HK-2 (cell line): ENCODE data around the gene LRRC26.

ENCODE experiments used
- DNase-seq: peaks from one replicate; pipeline ENCODE4 v3.0.0-alpha.2; 2018; ENCODE audit not compliant: unreplicated experiment

LRRC26 gene

GRCh38 chr9:137199411-137200121 lies 29.7 kb upstream of the LRRC26 start:
- DNase-seq, result peak; percentile 47

- DNase-seq, result no peak
Observed at GRCh38 chr9:137198902-137199283, 29.0 kb upstream of the LRRC26 start.

DNA sequence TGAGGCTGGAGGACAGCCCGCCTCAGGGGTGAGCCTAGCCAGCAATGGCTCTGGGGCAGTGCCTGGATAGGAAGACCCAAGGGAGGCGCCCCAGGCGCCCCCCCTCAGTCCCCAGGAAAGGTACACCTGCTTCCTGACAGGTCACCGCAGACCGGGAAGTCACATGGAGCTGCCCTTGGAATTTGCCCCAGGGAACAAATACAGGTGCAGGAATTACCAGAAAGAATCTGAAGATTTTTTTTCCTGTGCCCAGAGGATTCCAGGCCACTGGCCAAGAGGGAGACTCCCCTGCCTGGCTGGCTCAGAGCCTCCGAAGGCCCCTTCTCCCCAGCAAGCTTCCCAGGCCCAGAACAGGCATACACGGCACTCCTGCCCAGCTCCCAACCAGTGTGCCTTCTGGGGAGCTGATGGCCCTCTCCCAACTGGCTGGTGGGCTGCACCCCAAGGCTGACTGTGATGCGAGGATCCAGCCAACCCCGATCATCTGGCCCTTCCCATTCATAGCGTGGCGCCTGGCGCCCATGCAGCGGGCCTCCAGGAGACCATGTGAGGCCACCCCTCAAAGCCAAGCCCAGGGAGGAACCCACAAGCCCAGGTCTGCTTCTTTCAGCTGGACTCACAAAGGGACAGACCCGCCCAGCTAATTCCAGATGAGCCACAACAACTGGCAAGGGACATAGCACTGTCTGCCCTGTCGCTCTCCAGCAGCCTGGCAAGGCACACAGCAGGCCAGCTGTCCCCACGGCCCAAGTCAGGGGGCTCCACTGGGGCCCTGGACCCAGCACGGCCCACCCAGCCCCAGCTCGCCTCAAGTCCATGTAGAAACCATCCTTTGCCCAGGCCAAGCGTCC lies 28.4 kb upstream of the LRRC26 start:
- no peak for DNase-seq

DNA sequence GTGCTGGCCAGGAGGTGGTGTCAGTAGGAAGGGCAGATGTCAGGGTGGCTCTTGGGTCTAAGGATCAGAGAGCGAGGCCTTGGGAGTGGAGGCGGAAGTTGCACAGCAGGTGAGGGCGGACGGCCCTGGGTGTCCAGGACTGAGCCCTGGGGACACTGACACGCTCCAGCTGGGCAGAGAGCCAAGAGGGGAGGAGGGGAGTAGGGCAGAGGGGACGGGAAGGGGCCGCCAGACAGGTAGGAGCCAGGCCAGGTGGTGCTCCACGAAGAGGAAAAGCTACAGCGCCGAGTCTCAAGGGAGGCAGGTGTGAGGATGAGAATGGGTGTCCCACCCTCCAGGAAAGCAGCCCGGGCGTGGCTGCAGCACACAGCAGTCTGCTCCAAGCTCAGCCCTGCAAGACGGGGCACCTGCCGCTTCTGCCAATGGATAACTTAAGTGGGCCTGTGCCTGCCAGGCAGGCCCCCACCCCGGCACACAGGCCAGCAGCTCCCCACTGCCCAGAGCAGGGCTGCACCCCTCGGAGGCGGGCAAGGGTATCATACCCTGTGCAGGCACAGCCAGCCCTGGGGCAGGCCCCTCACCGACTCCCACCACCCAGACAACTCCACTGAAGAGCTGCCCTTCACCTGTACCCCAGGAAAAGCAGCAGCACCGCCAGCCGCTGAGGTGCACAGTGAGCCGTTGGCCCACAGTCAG lies 25.8 kb upstream of the LRRC26 start:
- DNase-seq, result no peak

DNA sequence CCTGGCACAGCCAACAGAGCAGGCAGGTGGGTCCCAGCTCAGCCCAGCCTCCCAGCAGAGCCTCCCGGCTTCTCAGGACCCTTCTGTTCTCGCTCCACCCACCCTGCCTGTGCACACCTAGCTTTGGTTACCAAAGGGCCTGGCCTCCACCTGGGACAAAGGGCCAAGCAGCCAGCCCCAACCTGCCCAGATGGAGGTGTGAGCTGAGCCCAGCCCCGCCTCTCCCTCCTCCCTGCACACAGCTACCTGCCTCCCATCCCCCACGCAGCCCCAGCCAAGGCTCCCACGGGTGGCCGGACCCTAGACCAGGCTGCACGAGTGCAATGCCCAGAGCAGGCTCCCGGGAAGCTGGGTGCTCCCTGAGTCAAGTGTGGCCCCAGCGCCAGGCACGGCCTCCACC lies 25.1 kb upstream of the LRRC26 start:
- DNase-seq, result no peak

GRCh38 chr9:137194388-137194787 lies 24.5 kb upstream of the LRRC26 start:
- DNase-seq, result peak; percentile 40

GRCh38 chr9:137193771-137194170 lies 23.9 kb upstream of the LRRC26 start:
- no peak for DNase-seq

DNA sequence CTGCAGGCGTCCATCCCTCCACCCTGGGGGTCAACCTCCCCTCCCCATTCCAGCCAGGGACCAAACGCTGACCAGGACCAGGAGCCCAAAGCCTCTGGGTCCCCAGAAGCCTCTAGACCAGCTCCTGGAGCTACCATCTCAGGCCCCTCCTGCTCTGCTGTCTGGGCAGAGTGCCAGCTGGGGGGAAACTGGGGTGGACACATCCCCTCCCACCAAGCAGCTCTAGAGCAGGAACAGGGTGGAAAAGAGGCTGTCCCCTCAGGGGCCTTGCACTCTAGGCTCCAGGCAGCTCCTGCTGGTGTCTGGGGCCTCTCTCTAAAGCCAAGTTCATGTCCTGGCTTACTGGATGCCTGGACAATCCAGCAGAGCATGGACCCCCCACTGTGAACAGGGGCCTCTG lies 23.0 kb upstream of the LRRC26 start:
- DNase-seq, result no peak

DNA sequence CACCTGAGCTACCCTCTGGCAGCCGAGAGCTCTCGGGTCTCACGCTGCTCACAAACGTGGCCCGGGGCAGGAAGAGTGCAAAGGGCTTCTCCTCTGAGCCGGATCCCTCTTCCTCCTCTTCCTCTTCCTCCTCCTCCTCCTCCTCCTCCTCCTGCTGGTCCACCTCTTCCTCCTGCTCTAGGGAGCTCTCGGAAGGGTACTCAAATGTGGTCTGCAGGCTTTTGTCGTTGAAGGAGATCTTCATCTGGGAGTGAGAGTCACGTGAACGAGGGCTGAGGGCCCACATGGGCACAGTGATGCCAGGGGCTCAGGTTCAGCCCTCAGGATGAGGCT lies 22.6 kb upstream of the LRRC26 start:
- no peak for DNase-seq

DNA sequence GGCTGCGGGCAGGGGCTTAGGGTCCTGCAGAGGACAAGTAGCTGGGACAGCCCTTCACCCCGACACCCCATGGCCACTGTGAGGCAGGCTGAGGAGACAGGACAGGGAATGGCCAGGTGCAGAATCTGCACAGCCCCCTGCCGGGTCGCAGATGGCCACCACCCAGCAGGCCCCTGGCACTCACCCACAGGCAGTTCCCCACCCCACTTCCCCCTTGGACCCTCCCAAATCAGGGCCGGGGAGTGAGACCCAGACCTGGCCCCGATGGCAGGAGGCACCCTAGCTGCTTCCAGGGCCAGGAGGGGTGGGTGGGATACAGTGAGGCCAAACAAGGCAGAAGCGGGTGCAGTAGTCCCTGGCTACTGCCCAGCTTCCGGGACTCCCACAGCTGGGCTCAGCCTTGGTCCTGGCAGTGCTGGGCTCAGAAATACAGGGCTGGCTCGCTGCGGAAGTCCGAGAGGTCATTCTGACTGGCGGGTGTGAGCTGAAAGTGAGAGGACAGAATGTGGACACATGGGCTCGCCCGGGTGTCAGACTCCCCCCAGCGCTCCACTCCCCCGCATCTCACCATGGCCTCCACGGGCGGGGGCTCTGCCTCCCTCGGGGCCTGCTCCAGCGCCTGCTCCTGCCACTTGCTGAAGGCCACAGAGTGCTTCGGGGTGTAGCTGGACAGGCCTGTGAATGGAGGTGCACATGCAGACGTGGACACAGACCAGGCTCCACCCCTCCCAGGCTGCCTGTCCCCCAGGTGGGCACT lies 22.0 kb upstream of the LRRC26 start:
- DNase-seq, result no peak

DNA sequence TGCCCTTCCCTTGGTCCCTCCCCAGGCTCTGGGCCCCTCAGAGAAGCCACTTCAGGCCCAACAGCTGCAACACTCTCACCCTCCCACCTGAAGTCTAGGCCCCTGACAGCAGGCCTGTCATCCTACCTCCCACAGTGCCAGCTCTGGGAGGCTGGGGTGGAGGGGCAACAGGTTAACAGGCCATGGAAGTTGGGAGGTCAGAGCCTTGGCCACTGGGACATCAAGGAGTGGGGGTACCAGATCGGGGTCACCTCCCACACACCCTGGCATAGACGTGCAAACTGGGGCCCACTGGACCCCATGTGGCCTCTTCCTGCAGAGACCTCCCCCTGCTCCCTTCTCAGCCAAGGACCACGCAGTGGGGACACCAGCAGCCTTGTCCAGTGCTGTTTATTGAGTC lies 21.4 kb upstream of the LRRC26 start:
- no peak for DNase-seq

DNA sequence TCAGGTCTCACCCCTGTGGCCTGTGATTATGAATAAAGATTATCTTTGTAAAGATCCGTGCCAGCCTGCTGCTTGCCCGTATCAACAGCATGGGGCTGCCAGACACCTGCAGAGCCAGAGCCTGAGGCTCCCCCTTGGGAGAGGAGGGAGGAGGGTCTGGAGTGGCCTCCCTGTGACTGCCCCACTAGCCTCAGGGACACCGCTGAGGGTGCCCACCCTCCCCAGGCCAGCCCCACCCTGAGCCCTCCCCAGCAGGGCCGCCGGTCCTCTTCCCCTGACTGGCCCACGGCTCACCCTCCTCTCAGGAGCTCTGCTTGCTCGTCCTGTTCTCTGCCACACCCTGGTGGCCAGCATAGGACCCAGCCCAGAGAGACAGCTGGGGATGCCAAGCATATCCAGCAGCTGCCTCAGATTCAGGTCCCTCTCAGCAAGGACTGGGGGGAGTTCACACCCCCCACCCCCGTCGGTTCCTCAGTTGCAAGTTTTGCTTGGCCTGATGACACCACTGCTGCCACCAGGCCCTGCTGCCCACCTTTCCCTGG lies 20.5 kb upstream of the LRRC26 start:
- no peak for DNase-seq

DNA sequence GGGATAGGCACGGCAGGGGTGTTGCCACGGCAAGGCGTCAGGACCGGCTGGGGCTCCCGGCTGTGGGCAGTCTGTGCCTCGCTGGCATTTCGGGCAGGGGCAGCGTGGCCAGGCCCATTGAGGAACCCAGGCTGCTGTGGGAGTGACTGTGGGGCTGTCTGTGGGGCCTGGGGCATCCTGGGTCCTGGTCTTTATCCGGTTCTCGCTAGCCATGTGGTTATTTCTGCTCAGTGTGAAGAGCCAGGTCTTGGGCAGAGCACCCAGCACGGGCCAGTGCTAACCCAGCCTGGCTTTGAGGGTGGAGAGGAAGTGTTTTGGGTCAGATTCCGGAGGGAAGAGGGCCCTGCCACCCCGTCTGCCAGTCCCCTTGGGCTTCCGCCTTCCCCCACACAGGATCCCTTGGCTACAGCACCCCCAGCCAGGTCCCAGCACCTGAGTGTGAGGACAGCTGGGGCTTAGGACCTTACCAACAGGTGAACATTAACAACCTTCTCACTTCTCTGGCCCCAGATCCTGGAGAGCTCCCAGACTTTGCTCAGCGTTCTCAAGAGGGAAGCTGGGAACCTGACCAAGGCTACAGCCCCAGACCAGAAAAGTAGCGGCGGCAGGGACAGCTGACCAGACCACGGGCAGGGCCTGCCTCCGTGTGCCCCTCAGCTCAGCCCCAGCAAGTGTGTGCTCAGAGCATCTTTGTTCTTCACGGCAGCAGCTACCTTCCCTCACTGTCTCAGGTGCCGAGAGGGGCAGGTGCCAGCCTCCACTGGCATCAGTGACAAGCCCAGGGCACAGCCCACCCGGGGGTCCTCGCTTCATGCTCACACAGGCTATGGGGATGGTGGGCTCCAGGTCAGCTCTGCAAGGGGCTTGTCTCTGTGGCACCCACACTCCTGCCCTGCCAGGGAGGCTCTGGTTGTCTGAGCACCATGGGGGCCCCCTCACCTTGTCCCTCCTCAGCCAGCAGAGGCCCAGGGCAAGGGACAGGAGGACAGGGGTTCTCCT lies 19.7 kb upstream of the LRRC26 start:
- DNase-seq, result no peak

DNA sequence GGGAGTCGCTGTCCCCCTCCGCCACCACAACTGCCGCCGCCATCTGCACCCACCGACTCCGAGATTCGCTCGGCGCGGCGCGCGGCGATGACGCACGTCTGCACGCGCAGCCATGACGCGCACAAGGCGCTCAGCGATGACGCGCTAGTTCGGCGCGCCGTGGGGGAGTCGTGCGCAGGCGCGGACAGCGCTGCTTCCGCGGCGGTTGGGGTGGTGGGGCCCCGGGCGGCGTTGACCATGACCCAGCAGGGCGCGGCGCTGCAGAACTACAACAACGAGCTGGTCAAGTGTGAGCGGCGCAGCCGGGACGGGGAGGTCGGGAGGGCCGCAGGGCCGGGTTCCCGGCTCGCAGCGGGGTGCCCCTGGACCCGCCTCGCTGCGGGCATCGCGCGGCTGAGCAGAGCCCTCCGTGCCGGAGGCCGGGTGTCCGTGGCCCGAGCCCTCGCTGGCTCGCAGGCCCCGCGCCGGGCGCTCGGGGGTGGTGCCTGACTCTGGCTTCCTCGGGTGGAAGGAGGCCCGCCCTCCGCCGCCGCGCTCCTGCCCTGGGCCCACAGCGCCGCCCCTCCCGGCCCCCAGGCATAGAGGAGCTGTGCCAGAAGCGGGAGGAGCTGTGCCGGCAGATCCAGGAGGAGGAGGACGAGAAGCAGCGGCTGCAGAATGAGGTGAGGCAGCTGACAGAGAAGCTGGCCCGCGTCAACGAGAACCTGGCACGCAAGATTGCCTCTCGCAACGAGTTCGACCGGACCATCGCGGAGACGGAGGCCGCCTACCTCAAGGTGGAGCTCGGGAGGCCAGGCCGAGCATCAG lies 18.8 kb upstream of the LRRC26 start, which contains the start of the genes ANAPC2 and SSNA1:
TSS of gene ANAPC2 (minus strand) at position 71 of the 807 bp plus-strand sequence. CDS start at position 43, 28 bp downstream.
TSS of gene SSNA1 (plus strand) at position 187 of the 807 bp plus-strand sequence. CDS start at position 238, 51 bp downstream.
- peak; percentile 95 for DNase-seq

GRCh38 chr9:137188086-137188489 lies 18.2 kb upstream of the LRRC26 start:
- no peak for DNase-seq

DNA sequence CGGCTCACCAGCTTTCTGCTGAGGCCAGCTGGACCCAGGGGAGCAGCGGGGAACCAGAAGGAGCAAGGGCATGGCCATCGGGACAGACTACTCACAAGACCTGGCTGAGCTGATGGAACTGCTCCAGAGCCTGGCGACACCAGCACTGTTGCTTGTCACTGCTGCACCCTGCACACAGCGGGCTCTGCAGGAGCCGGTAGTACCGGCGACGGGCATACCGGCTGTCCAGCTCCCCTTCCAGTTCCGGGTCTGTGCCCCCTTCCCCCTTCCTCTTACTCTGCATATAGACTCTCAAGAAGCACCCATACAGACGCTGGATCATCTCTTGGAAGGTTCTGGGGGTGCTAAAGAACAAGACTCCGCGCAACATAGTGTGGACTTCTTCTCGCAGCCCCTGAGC lies 17.5 kb upstream of the LRRC26 start:
- no peak for DNase-seq

- no peak for DNase-seq
Observed at GRCh38 chr9:137186385-137186784, 16.5 kb upstream of the LRRC26 start.

GRCh38 chr9:137185921-137186320 lies 16.1 kb upstream of the LRRC26 start:
- DNase-seq, result no peak

GRCh38 chr9:137184881-137185660 lies 15.2 kb upstream of the LRRC26 start:
- DNase-seq, result no peak
